Activated naive CD4-positive, alpha-beta T cell treated with anti-CD3 and anti-CD28 coated beads, Interleukin-2, amount 10 ng/mL, durations not matched to agents 7 days and 5 days (primary cell): ENCODE data around the gene ADAMTS14.

Experiments
- CTCF ChIA-PET: fragments of 350-600 bp; sonication (Branson Sonifier 250); formaldehyde crosslinking; loops from one replicate; lab custom pipeline; 2021; ENCODE audit warnings: antibody characterized with exemption; lab: Charles Lee
- DNase-seq: peaks from one replicate; pipeline ENCODE4 v3.0.0-alpha.2; 2020
- H3K27ac Mint-ChIP-seq: one replicate; pipeline ENCODE4 v1.8.0; 2021; ENCODE audit warnings: mild to moderate bottlenecking, moderate library complexity, mixed read lengths
- H3K27me3 Mint-ChIP-seq: one replicate; pipeline ENCODE4 v1.8.0; 2021; ENCODE audit warnings: mild to moderate bottlenecking, mixed read lengths
- H3K36me3 Mint-ChIP-seq: one replicate; pipeline ENCODE4 v1.8.0; 2021; ENCODE audit warnings: mixed read lengths
- H3K4me1 Mint-ChIP-seq: one replicate; pipeline ENCODE4 v1.8.0; 2021; ENCODE audit warnings: mixed read lengths
- H3K4me3 Mint-ChIP-seq: one replicate; pipeline ENCODE4 v1.8.0; 2021; ENCODE audit warnings: mild to moderate bottlenecking, moderate library complexity, mixed read lengths
- H3K9me3 Mint-ChIP-seq: one replicate; pipeline ENCODE4 v1.8.0; 2021; ENCODE audit warnings: mixed read lengths

The ADAMTS14 gene

DNA sequence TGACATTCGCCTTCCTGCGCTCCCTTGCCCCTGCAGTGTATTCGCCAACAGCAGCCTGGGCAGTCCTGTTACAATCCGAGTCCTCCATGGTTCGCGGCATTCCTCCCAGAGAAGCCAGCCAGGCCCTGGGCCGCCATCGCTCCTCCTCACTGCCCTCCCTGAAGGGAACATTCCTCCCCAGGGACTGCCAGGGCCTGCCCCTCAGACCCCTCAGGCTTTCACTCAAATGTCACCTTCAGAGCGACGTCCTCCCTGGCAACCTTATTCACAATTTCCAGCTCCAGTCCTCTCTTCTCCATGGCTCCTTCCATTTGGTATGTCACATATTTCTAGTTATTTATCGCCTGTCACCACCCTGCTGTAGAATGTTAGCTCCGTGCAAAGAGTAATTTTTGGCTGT lies 17.4 kb downstream of the ADAMTS14 start:
- peaks cover 11% of the 10 kb centered on the region for H3K27me3 Mint-ChIP-seq
- no peak for DNase-seq
- H3K4me1 Mint-ChIP-seq: no peaks in the 10 kb centered on the region
- no peak overlapping the region for H3K4me3 Mint-ChIP-seq
- no peaks in the 10 kb centered on the region for H3K36me3 Mint-ChIP-seq
- H3K9me3 Mint-ChIP-seq: no peaks in the 10 kb centered on the region
- CTCF ChIA-PET: no interaction called here
- H3K27ac Mint-ChIP-seq: no peak overlapping the region

DNA sequence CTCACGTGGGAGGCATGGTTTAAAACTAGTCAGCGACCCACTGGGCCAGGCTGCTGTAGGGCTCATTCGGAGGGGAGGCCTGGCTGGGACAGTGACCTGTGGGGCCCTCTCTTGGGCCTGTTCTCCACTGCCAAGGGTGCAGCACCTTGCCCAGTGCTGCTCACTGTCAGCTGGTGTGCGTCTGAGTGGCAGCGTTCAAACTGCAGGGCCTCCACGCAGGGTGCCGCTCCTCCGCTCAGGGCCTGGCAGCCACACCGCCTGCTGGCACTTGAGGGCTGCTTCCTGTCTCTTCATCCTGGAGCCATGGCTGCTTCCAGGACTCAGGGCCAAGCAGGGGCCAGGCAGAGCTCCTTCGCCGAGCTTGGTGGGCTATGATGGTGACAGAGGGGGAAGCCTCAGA lies 18.3 kb downstream of the ADAMTS14 start:
- Mint-ChIP-seq H3K36me3 (no peaks in the 10 kb centered on the region), H3K27me3 (peaks cover 11% of the 10 kb centered on the region), H3K4me1 (no peaks in the 10 kb centered on the region), H3K4me3 (no peak overlapping the region), H3K9me3 (no peaks in the 10 kb centered on the region), H3K27ac (no peak overlapping the region)
- DNase-seq: no peak
- CTCF ChIA-PET: no interaction called here

DNA sequence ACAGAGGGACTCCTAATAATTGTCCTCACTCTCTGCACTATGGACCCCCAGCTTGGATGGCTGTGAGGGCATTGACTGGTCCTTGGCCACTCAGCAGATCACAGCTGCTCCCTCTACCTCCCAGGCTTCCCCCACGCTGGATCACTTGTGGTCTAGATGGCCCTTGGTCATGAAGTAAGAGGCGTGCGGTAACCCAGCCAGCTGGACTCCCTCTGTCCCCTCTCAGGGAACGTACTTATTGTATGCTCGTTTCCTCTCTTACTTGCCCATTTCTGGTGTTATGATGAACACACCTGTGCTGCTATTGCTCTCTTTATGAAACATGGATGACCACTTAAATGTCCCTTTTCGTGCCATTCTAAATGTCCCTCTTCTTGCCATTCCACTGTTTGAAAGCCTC lies 19.3 kb downstream of the ADAMTS14 start:
- Mint-ChIP-seq H3K9me3 (no peaks in the 10 kb centered on the region), H3K4me1 (no peaks in the 10 kb centered on the region), H3K27me3 (peaks cover 11% of the 10 kb centered on the region), H3K27ac (no peak overlapping the region), H3K4me3 (no peak overlapping the region), H3K36me3 (no peaks in the 10 kb centered on the region)
- no peak for DNase-seq
- CTCF ChIA-PET: no interaction called here

DNA sequence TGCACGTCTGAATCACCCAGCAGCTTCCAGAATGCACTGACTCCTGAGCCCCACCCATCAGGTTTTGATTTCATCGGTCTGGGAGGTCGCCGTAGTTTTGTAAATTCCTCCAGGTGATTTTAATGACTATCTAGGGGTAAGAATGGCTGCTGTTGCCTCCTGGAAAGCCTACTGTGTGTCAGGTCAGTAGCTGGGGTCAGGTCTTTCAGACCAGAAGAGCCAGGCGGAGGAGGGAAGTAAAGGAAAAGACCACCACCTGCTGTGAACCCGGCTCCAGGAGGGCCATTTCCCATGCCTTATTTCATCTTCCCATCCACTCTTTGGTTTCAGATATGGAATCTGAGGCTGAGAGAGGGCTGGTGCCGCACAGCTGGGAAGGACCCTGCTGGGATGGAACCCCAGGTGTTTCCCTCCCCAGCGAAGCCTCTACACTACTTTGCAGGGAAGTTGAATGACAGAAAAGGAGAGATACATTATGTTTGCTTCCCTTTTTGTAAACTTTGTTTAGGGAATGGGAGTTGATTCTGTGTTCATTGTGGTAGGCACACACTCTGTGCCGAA lies 19.8 kb downstream of the ADAMTS14 start:
- Mint-ChIP-seq H3K27ac (no peak overlapping the region), H3K27me3 (peaks cover 11% of the 10 kb centered on the region), H3K9me3 (no peaks in the 10 kb centered on the region), H3K36me3 (no peaks in the 10 kb centered on the region), H3K4me3 (no peak overlapping the region), H3K4me1 (no peaks in the 10 kb centered on the region)
- DNase-seq: no peak
- CTCF ChIA-PET: no interaction called here

DNA sequence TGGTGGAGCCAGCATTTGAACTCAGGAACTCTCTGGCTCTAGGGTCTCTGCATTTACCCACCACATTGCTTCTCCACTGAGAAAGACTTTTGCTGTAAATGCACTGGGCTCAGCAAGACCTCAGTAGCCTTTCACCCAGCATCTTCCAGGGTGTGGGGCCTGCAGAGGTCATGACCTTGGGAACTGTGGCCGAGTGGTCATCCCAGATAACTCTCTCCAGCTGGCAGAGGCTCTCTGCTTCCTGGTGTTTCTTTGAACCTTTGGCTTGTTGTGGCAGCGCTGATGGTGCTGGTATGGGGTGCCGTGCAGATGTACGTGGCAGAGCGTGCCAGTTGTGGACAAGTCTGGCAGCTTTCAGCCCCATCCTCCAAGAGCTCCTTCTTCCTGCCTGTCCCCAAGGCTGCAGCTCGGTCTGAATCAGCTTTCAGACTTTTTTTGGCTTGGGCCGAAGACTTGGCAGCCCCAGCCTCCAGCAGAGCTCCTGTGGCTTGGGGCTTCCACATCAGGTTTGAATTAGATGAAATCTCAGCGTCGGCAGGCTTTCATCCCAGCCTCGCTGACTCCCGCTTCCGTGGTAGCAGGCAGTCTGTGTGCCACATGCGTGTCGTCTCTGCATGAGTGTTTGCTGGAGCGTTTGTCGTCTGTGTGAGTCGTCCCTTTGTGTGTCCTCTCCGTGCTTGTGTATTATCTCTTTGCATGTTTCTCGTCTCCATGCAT lies 21.5 kb downstream of the ADAMTS14 start:
- H3K27me3 Mint-ChIP-seq: peaks cover 11% of the 10 kb centered on the region
- no peak overlapping the region for H3K4me3 Mint-ChIP-seq
- DNase-seq: no peak
- no peaks in the 10 kb centered on the region for H3K9me3 Mint-ChIP-seq
- CTCF ChIA-PET: no interaction called here
- no peak overlapping the region for H3K27ac Mint-ChIP-seq
- no peaks in the 10 kb centered on the region for H3K36me3 Mint-ChIP-seq
- no peaks in the 10 kb centered on the region for H3K4me1 Mint-ChIP-seq

- CTCF ChIA-PET: no interaction called here
- H3K4me3 Mint-ChIP-seq: no peak overlapping the region
- peaks cover 11% of the 10 kb centered on the region for H3K27me3 Mint-ChIP-seq
- DNase-seq: no peak
- H3K4me1 Mint-ChIP-seq: no peaks in the 10 kb centered on the region
- H3K27ac Mint-ChIP-seq: no peak overlapping the region
- H3K9me3 Mint-ChIP-seq: no peaks in the 10 kb centered on the region
- no peaks in the 10 kb centered on the region for H3K36me3 Mint-ChIP-seq
Measured at GRCh38 chr10:70694418-70695141, 22.3 kb downstream of the ADAMTS14 start.

DNA sequence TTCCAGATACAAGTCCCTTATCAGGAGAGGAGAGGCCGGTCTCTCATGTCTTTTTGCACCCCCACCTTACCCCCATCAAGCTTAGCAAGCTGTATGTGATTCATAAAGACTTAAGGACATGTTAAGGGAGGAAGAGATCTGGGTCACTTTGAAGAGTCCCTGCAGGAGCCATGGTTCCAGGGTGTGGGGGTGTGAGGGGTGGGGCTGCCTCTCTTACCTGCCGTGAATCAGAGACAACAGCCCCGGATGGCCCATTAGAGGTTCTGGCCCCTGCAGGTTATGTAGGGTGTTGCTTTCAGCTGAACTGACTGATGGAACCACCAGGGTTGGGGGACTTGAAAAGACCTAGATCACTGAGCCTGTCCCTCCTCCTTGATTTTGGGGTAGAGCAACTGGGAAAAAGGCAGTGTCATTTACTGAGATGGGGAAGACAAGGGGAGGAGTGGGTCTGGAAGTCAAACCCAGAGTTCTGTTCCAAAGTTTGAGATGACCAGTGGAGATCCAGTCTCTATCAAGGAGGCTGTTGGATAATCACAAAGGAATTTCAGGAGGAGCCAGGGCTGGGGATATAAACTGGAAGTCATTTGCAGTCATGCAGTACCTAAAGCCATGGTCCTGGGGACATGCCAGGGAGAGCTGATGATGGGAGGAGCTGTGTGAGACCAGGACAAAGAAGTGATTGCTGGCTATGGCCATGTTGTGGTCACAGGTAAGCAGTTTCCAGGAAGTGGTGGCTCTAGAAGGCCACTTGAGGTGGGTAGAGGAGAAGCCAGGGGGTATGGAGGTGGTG lies 23.1 kb downstream of the ADAMTS14 start:
- Mint-ChIP-seq H3K36me3 (no peaks in the 10 kb centered on the region), H3K9me3 (no peaks in the 10 kb centered on the region), H3K27me3 (peaks cover 11% of the 10 kb centered on the region), H3K4me3 (no peak overlapping the region), H3K27ac (no peak overlapping the region), H3K4me1 (no peaks in the 10 kb centered on the region)
- no peak for DNase-seq
- CTCF ChIA-PET: interaction anchor here (0.7 kb wide), 1 partner anchor 59 kb away, joined by 3 read pairs; no protein-coding TSS in a partner anchor

DNA sequence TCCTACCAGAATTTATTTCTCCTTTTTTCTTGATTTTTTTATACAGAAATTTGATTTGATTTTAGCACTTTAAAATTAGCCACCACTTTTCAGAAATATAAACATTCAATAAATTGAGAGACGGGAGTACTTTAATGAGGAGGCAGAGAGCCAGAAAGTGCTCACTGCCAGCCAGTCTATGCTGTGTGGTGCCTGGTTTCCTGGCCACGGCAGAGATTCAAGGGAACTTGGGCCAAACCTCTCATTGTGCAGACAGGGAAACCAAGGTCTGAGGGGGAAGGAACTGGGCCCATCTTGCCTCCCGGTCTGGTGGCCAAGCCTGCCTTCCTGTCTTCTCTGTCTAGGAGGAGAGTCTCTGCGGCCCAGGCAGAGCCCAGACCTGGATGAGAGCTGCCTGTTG lies 25.9 kb downstream of the ADAMTS14 start:
- peaks cover 4% of the 10 kb centered on the region for H3K27me3 Mint-ChIP-seq
- CTCF ChIA-PET: no interaction called here

DNA sequence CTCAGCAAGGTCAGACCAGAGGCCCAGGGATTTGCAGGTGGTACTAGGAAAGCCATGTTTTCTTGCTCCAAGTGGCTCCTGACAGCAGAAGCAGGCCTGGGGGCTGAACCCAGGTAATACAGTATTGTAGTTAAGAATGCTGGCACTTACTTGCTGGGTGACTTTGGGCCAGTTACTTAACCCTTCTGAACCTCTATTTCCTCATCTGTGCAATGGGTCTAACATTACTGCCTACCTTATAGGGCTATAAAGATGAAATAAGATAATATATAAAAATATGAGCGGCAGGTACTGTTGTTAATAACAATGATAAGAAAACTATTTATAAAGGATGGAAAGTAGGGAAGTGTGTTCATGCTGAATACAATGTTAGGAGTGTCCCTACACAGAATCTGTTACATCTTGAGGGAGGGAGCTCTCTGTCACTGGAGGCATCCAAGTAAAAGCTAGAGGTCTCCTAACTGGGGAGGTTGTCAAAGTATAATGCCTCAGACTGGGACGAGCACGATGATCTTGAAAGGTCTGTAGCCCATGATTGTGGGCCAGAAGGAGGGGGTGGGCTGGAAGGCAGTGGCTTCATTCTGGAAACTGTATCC lies 26.9 kb downstream of the ADAMTS14 start:
- no peaks in the 10 kb centered on the region for H3K9me3 Mint-ChIP-seq
- no peak overlapping the region for H3K27ac Mint-ChIP-seq
- no peaks in the 10 kb centered on the region for H3K27me3 Mint-ChIP-seq
- H3K4me3 Mint-ChIP-seq: no peak overlapping the region
- no peak for DNase-seq
- H3K4me1 Mint-ChIP-seq: no peaks in the 10 kb centered on the region
- CTCF ChIA-PET: no interaction called here
- no peaks in the 10 kb centered on the region for H3K36me3 Mint-ChIP-seq

More for the DNA sequence above, 25.9 kb downstream of the ADAMTS14 start:
- H3K27ac Mint-ChIP-seq: no peak overlapping the region
- no peaks in the 10 kb centered on the region for H3K36me3 Mint-ChIP-seq
- H3K4me1 Mint-ChIP-seq: no peaks in the 10 kb centered on the region
- no peaks in the 10 kb centered on the region for H3K9me3 Mint-ChIP-seq
- no peak for DNase-seq
- no peak overlapping the region for H3K4me3 Mint-ChIP-seq

DNA sequence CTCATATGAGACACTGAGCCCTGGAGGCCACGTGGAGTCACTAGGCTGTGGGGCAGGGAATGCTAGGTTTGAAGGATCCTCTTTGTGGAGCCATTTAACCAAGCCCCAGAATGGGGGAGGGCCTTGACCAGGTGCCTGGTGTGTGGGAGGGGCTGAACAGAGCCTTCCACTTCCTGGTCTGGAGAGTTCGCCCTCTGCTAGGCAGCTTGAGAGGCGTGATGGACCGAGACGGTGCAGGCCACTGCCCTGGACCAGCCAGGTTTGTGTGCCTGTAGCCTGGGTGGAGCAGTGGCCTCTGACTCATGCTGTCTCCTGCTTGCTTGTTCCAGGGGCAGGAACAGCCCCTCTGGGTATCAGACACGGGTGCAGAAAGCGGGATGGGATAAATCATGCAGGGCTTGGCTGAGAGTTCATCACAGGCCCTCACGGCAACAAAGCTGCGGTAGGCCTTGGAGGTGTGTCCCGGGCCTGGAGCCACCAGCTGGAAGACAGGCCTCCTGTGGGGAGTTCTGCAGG lies 27.4 kb downstream of the ADAMTS14 start:
- no peak overlapping the region for H3K4me3 Mint-ChIP-seq
- H3K4me1 Mint-ChIP-seq: no peaks in the 10 kb centered on the region
- no peak overlapping the region for H3K27ac Mint-ChIP-seq
- no peaks in the 10 kb centered on the region for H3K36me3 Mint-ChIP-seq
- no peaks in the 10 kb centered on the region for H3K27me3 Mint-ChIP-seq
- DNase-seq: no peak
- no peaks in the 10 kb centered on the region for H3K9me3 Mint-ChIP-seq
- CTCF ChIA-PET: no interaction called here

- CTCF ChIA-PET: interaction anchor here (0.6 kb wide), 1 partner anchor 57 kb away, joined by 3 read pairs; no protein-coding TSS in a partner anchor
- DNase-seq: no peak
- Mint-ChIP-seq H3K4me3 (no peak overlapping the region), H3K27me3 (no peaks in the 10 kb centered on the region), H3K27ac (no peak overlapping the region), H3K4me1 (no peaks in the 10 kb centered on the region), H3K9me3 (no peaks in the 10 kb centered on the region), H3K36me3 (no peaks in the 10 kb centered on the region)
Measured at GRCh38 chr10:70702190-70702763, 30.0 kb downstream of the ADAMTS14 start.

- CTCF ChIA-PET: no interaction called here
- H3K27me3 Mint-ChIP-seq: no peaks in the 10 kb centered on the region
- H3K4me1 Mint-ChIP-seq: no peaks in the 10 kb centered on the region
- no peak for DNase-seq
- no peaks in the 10 kb centered on the region for H3K36me3 Mint-ChIP-seq
- H3K9me3 Mint-ChIP-seq: no peaks in the 10 kb centered on the region
- no peak overlapping the region for H3K27ac Mint-ChIP-seq
- H3K4me3 Mint-ChIP-seq: no peak overlapping the region
Measured at GRCh38 chr10:70704211-70704610, 31.9 kb downstream of the ADAMTS14 start.

GRCh38 chr10:70705121-70705861 lies 33.0 kb downstream of the ADAMTS14 start:
- Mint-ChIP-seq H3K27ac (no peak overlapping the region), H3K36me3 (no peaks in the 10 kb centered on the region), H3K4me1 (no peaks in the 10 kb centered on the region), H3K4me3 (no peak overlapping the region), H3K27me3 (no peaks in the 10 kb centered on the region), H3K9me3 (no peaks in the 10 kb centered on the region)
- CTCF ChIA-PET: no interaction called here
- DNase-seq: no peak
